Testis (tissue), 3 donors: ENCODE data around the gene SPDYE4. TPM values are rescaled to one million over a fixed set of nuclear protein-coding genes. Genes with fewer than 3 reads are reported as not detected.

ENCODE experiments used
- DNase-seq: peaks from one replicate; pipeline ENCODE4 v3.0.0-alpha.2; 2019
- H3K27ac ChIP-seq, 2 donors: fragments of 200-600 bp; sonication (generic); one replicate each; pipeline ENCODE4 v1.5.1; 2019
- H3K27me3 ChIP-seq: fragments of 200-600 bp; sonication (generic); one replicate; pipeline ENCODE4 v1.5.1; 2019
- H3K36me3 ChIP-seq: fragments of 200-600 bp; sonication (generic); one replicate; pipeline ENCODE4 v1.5.1; 2017; ENCODE audit warnings: low read depth; ENCODE audit errors: missing control alignments
- H3K4me1 ChIP-seq: fragments of 200-600 bp; sonication (generic); one replicate; pipeline ENCODE4 v1.5.1; 2019
- H3K4me3 ChIP-seq, 2 donors: fragments of 200-600 bp; sonication (generic); one replicate each; pipeline ENCODE4 v1.5.1; 2017 to 2019
- H3K9me3 ChIP-seq: fragments of 200-600 bp; sonication (generic); one replicate; pipeline ENCODE4 v1.5.1; 2017
- CTCF ChIP-seq, 3 experiments: fragments of 450-650 bp in 2 of 3; fragments of 200-600 bp in 1 of 3; sonication (generic) in 1 of 3; IDR thresholded peaks; one replicate each; pipeline ENCODE4 v1.5.1; 2016 to 2019; ENCODE audit warnings: antibody characterized with exemption in 3 of 3, mild to moderate bottlenecking in 2 of 3, moderate library complexity in 1 of 3
- POLR2A ChIP-seq: fragments of 450-650 bp; IDR thresholded peaks from one replicate; pipeline ENCODE4 v1.6.1; 2017; ENCODE audit warnings: antibody characterized with exemption, mild to moderate bottlenecking, moderate library complexity
- WGBS, 2 donors: methylation state at CpG; one replicate each; pipeline ENCODE4 v1.1.5; 2018; 5-methylcytosine and 5-hydroxymethylcytosine counted together
- intact Hi-C: fragments of 100-400 bp; cut with DNase I; formaldehyde crosslinking; loops from one replicate; pipeline ENCODE4 v1.15.1; 2023; ENCODE audit warnings: low total_unique reads
- polyA plus RNA-seq: library from polyadenylated mRNA; stranded (reverse); fragments of 350-450 nt; fragmentation: Illumina TruSeq; extraction: RNeasy Lipid Tissue Mini Kit (QIAGEN cat#74804); gene quantifications from one replicate; pipeline ENCODE4 v1.2.3, GENCODE V29; 2014; ENCODE audit warnings: low read depth, low replicate concordance; ENCODE audit not compliant: insufficient read depth
- total RNA-seq, 2 donors: library from RNA; depleted of rRNA; stranded (reverse); fragments of >200 nt; gene quantifications; one replicate each; pipeline ENCODE4 v1.2.3, GENCODE V29; 2016

Gene SPDYE4
- total and polyA plus RNA-seq, 3 donors from 2014 or later, result 3.3 to 19.6 (median 17.6) TPM

DNA sequence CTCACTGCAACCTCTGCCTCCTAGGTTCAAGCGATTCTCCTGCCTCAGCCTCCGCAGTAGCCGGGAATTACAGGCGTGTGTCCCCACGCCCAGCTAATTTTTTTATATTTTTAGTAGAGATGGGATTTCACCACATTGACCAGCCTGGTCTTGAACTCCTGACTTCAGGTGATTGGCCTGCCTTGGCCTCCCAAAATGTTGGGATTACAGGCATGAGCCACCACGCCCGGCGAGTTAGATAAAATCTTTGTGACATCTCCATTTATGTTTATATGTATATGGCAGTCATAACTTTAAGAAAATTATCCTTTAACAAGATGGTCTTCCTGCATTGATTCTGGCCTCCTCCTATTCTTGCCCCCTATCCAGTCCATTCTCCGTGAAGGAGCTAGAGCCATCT, 37.8 kb downstream of the SPDYE4 start:
- no peak for TF ChIP-seq POLR2A
- no peak for TF ChIP-seq CTCF (IDR thresholded peaks at IDR 0.05)
- DNase-seq, result no peak

DNA sequence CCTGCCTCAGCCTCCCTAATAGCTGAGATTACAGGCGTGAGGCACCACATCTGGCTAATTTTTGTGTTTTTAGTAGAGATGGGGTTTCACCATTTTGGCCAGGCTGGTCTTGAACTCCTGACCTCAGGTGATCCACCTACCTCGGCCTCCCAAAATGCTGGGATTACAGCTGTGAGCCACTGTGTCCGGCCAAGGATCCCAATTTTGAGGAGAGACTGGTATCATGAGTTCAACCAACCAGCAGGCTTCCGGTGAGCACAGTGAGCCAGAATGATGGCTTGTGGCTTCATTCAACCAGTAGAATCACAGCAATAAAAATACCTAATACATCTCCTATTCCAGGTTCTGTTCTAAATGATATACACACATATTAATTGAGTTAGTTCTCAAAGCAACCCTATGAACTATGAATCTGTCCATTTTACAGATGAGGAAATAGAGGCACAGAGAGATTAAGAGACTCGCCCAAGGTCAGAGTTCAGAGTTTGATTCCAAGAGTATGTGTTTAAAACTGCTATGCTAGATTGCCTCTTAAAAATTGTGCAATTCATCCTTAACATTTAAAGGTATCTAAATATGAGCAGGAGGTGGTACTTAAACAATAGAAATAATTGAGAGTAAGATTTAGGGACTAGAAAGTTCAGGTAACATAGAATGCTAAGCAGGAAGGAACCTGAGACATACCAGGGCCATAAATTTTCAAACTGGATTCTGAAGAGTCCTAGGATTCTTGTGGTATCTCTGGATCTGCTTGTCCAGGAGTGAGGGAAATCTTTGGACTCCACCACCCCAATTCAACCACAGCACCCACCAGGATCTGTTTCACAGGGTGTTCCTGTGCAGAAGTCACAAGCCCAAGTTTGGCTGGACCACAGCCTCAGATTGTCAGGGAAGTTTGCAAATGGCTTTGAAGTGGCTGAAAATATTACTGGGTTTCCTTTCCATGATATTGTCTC, 38.8 kb downstream of the SPDYE4 start:
- Histone ChIP-seq H3K9me3 (no peaks in the 10 kb centered on the region), H3K36me3 (no peaks in the 10 kb centered on the region), H3K27me3 (no peaks in the 10 kb centered on the region), H3K4me1 (no peaks in the 10 kb centered on the region), H3K27ac (no peak overlapping the region), H3K4me3 (no peak overlapping the region)
- DNase-seq, result no peak
- WGBS, 2 donors, result 80 to 81% methylated on average over 5 of the region's 5 CpGs
- intact Hi-C loops, result no loop called here
- TF ChIP-seq CTCF (IDR thresholded peaks at IDR 0.05) (no peak), POLR2A (no peak)

More for the DNA sequence above, 37.8 kb downstream of the SPDYE4 start:
- intact Hi-C loops, result no loop called here
- 88 to 89% methylated on average over 9 of the region's 9 CpGs for WGBS, 2 donors
- Histone ChIP-seq H3K27ac (no peak overlapping the region), H3K27me3 (no peaks in the 10 kb centered on the region), H3K36me3 (no peaks in the 10 kb centered on the region), H3K4me1 (no peaks in the 10 kb centered on the region), H3K9me3 (no peaks in the 10 kb centered on the region), H3K4me3 (no peak overlapping the region)

GRCh38 chr17:8718001-8718563, 40.3 kb downstream of the SPDYE4 start:
- DNase-seq, result no peak
- intact Hi-C loops, result no loop called here
- H3K4me1 ChIP-seq, result no peaks in the 10 kb centered on the region
- no peak overlapping the region for H3K27ac ChIP-seq
- TF ChIP-seq POLR2A (no peak), CTCF (IDR thresholded peaks at IDR 0.05) (no peak)
- 71 to 77% methylated on average over 20 to 31 of the region's 37 CpGs for WGBS, 2 donors
- H3K9me3 ChIP-seq, result no peaks in the 10 kb centered on the region
- H3K4me3 ChIP-seq, result peak overlapping the region; percentile 12 to 36
- no peaks in the 10 kb centered on the region for H3K27me3 ChIP-seq
- H3K36me3 ChIP-seq, result no peaks in the 10 kb centered on the region

DNA sequence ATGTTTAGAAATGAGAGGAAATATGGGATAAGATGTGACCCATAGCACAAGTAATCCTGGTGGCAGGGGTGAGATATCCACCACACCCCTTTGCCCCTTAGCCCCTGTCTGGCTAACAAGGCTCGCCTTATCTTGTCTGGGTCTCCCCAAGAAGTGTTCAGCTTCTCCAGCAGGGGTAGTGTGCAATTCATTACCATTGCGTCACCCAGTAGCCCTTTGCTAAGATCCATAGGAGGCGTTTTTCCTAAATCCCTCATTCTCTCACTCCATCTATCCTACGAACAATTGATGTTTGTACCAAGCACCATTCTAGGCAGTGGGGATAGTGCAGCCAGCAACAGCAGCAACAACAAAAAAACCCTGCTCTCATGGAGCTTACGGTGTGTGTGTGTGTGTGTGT, 44.5 kb downstream of the SPDYE4 start:
- no peak for TF ChIP-seq CTCF (IDR thresholded peaks at IDR 0.05)
- TF ChIP-seq POLR2A, result no peak
- 72 to 81% methylated on average over 4 to 5 of the region's 5 CpGs for WGBS, 2 donors

More for the DNA sequence above, 44.5 kb downstream of the SPDYE4 start:
- no peak overlapping the region for H3K4me3 ChIP-seq
- H3K36me3 ChIP-seq, result no peaks in the 10 kb centered on the region
- H3K4me1 ChIP-seq, result no peaks in the 10 kb centered on the region
- no peaks in the 10 kb centered on the region for H3K27me3 ChIP-seq
- DNase-seq, result no peak
- no peaks in the 10 kb centered on the region for H3K9me3 ChIP-seq
- H3K27ac ChIP-seq, result no peak overlapping the region
- intact Hi-C loops, result no loop called here
